NCI-H2227 (cell line): ENCODE results near the gene NELL1.

ENCODE experiments used
- DNase-seq: peaks from one replicate; lab custom pipeline; 2025; ENCODE audit not compliant: unreplicated experiment; lab: John Stamatoyannopoulos, UW

NELL1 gene

GRCh38 chr11:21474529-21474928 is 805.1 kb downstream of the NELL1 start:
- DNase-seq: no peak

- DNase-seq: no peak
These were observed 805.9 kb downstream of the NELL1 start for GRCh38 chr11:21475276-21475675.

GRCh38 chr11:21476588-21476987 is 807.2 kb downstream of the NELL1 start:
- DNase-seq: no peak

- DNase-seq: peak; percentile 18
These were observed 810.9 kb downstream of the NELL1 start for GRCh38 chr11:21480240-21480639.

GRCh38 chr11:21481255-21481654 is 811.9 kb downstream of the NELL1 start:
- DNase-seq: peak; percentile 79

- DNase-seq: no peak
These were observed 814.7 kb downstream of the NELL1 start for GRCh38 chr11:21484039-21484438.

- DNase-seq: no peak
These were observed 815.6 kb downstream of the NELL1 start for GRCh38 chr11:21485006-21485405.

- DNase-seq: no peak
These were observed 816.0 kb downstream of the NELL1 start for GRCh38 chr11:21485426-21485825.

GRCh38 chr11:21489416-21490115 is 820.2 kb downstream of the NELL1 start:
- DNase-seq: no peak

- DNase-seq: no peak
These were observed 823.5 kb downstream of the NELL1 start for GRCh38 chr11:21492931-21493330.

GRCh38 chr11:21494946-21495345 is 825.6 kb downstream of the NELL1 start:
- DNase-seq: no peak

- DNase-seq: no peak
These were observed 826.5 kb downstream of the NELL1 start for GRCh38 chr11:21495879-21496278.

GRCh38 chr11:21501245-21501644 is 831.9 kb downstream of the NELL1 start:
- no peak for DNase-seq

GRCh38 chr11:21505070-21505469 is 835.7 kb downstream of the NELL1 start:
- no peak for DNase-seq

GRCh38 chr11:21511835-21512440 is 842.6 kb downstream of the NELL1 start:
- peak; percentile 82 for DNase-seq

GRCh38 chr11:21514316-21514715 is 844.9 kb downstream of the NELL1 start:
- peak; percentile 16 for DNase-seq

GRCh38 chr11:21520244-21520643 is 850.9 kb downstream of the NELL1 start:
- no peak for DNase-seq

- no peak for DNase-seq
These were observed 859.8 kb downstream of the NELL1 start for GRCh38 chr11:21529187-21529586.

GRCh38 chr11:21534288-21534687 is 864.9 kb downstream of the NELL1 start:
- DNase-seq: no peak

- no peak for DNase-seq
These were observed 868.6 kb downstream of the NELL1 start for GRCh38 chr11:21537980-21538379.

- DNase-seq: no peak
These were observed 871.9 kb downstream of the NELL1 start for GRCh38 chr11:21541187-21541751.

GRCh38 chr11:21543901-21544300 is 874.5 kb downstream of the NELL1 start:
- no peak for DNase-seq
